HG02981 (cell line): ENCODE measurements around the gene GLT1D1.
A peak's percentile ranks its signal among the peaks of the same experiment; 100 is the strongest.

Experiments
- ATAC-seq: cut with Tn5 transposase; IDR thresholded peaks from one replicate; pipeline ENCODE4 v1.9.1; 2021; ENCODE audit warnings: mild to moderate bottlenecking, moderate library complexity; ENCODE audit not compliant: unreplicated experiment

Gene GLT1D1

DNA sequence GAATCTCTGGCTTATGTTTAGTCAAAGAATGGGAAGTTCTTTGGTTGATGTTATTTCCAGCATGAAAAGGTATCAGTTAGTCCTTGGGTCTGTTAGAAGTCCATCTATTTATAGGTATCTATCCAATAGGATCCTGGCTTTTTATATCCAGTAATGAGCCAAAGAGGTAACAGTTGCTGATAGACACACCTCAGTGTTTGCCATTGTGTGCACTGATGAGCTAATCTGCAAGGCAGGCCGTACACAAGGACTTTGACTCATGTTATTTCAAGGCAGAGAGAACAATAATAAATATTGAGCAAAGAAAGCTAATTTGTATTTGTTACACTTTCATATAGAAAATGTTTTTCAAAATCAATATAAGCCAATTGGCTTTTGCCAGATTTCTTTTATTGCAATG is 56.4 kb downstream of the GLT1D1 start:
- no peak for ATAC-seq

DNA sequence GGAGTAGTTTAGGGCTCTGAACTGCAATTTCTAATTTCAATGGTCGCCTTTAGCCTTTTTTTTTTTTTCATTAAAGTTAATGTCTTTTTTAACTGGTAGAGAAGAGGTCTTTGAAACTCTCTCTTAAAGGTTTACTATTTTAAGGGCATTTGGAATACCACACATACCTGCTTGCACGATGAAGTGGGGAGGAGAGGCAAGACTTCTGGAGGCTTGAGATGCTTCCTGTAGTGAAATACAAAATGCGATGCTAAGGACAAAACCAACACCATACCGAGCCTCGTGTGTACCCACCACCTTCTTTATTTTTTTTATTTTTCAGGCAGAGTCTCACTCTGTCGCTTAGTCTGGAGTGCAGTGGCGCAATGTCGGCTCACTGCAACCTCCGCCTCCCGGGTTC is 57.4 kb downstream of the GLT1D1 start:
- no peak for ATAC-seq

DNA sequence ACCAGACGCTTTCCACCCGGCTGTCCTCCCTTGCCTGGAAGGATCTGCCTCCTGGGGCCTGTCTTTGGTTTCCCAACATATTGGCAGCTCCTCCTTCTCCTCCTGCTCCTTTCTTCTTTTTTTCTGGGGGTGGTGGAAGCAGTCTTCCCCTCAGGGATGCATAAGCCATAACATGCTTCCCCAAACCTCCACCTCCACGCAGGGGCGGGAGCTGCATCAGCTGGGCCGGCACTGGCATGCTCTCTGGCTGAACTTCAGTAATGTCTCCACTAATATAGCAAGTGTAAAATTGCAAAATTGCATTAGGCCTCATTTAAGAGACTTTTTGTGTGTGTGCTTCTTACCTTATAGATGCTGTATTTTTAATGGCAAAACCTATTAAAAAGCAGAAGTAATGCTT is 58.6 kb downstream of the GLT1D1 start:
- ATAC-seq, result no peak

DNA sequence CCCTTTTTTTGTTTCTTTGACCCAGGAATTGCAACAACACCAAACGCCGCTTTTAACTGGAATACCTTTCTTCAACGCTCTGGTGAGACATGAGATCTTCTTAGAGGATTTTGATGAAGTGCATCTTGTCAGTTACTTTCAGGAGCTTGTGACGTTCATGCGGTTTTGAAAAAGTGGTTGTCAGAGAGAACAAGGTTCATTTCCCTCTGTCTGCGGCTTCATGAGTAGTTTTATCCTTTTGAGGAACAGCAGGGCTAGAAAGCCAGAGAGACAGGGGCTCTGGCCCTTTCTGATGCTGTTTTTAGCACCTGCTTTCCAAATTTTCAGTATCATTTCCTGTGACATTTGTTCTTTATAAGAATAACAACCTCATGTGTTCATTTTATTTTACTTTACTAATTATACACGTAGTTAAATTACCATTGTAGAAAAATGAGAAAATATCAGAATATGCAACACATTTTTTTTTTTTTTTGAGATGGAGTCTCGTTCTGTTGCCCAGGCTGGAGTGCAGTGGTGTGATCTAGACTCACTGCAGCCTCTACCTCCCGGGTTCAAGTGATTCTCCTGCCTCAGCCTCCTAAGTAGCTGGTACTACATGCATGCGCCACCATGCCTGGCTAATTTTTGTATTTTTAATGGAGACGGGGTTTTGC is 61.8 kb downstream of the GLT1D1 start:
- ATAC-seq, result peak; percentile 98

DNA sequence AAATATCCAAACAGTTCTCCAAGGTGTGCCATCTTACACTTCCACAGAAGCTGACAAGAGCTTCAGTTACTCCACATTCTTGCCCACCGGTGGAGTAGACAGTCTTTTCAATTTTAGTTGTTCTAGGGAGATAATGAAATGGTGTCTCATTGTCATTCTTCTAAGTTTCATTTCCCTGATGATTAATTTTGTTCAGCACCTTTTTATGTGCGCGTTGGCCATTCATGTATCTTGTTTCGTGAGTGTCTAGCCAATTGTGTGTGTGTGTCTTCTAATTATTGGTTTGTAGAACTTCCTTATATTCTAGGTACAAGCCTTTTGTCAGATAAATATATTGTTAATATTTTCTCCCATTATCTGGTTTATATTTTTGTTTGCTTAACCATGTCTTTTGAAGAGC is 63.1 kb downstream of the GLT1D1 start:
- no peak for ATAC-seq

DNA sequence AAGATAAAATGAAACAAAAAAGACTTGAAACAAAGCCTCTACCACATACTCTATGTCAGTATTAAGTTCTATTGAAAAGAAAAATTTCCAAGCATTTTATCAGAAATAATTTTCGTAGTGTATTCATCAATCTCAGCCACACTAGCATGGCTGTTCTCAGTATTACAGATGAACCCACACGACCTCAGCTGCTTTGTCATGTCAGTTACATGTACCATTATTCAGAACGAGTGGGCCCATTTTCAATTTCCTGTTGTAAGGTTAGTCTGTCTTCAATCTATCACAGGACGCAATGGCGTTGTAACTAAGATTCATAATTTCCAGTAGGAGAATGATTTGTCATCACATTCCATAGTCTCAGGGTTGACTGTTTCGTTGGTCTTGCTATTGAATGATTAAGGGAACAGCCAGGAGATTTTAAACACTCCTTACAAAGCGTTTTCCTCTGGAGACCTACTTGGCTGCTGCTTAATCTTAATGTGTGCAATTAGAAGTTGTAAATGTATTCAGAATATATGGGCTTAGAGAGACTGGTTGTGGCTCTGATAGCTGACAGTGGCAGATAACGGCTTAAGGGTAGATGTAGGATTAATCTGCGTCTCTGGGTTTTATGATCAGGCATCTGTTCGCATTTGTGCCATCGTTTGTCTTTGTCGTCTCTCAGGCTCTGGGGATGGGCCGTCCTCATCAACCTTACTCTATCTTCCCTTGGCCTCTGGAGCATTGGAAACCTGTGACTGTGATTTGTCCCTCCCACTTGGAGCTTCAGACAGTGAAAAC is 65.4 kb downstream of the GLT1D1 start:
- no peak for ATAC-seq

DNA sequence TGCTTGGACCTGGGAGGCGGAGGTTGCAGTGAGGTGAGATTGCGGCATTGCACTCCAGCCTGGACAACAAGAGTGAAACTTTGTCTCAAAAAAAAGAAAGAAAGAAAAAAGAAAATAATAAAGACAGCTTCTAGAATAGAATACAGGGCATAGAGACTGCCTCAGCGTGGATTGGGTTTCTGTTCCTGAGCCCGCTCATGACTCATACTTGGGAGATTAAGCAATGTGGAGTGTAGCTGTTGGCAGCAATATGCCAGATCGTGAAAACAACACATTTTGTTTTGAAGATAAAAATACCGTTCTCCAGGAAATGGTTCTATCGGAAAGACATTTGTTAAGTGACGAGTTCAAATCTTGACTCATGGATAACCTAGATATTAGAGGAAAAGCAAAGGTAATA is 67.2 kb downstream of the GLT1D1 start:
- ATAC-seq, result no peak

DNA sequence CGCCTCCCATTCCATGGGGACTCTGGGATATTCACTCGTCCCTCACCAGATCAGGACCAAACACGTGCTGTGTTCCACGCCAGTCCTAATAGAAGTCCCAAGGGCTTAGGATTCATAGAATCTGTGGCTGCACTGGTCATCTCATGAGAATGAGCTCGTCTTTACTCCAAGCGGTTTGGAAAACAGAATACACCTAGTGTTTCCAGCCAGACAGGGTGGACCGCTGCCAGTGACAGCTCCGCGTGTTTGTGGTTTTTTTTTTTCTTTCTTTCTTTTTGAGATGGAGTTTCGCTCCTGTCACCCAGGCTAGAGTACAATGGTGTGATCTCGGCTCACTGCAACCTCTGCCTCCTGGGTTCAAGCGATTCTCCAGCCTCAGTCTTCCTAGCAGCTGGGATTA is 75.1 kb downstream of the GLT1D1 start:
- ATAC-seq, result no peak

DNA sequence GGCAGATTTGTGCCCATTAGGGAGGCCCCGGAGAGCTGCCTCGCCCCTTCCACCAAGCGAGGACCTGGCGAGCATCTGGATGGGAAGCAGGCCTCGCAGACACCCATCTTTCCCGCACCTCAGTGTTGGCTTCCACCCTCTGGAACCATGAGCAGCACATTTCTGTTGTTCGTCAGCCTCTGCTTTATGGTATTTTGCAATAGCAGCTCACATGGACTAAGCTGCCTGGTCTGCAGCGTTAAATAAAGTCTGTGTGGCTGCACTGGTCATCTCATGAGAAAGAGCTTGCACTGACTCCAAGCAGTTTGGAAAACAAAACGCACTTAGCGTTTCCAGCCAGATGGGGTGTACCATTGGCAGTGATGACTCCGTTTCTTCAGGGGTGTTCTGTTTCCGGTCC is 75.8 kb downstream of the GLT1D1 start:
- ATAC-seq, result no peak

DNA sequence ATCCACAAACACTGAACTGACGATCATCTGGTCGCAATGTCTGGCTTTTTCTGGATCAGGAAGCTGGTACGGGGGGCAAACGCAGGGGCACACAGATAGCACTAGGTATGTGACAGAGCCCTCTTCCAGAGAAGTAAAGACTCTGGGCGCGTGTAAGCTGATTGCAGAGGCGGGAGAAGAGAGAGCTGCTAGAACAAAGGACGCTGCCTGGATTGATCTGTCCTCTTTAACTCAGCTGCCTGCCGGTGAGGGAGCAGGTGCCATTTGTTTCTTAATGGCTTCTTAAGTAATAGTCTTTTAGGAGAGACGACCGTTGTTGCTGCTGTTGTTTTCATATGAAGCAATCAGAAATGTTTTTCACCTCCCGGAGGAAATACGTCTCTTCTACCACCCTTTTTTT is 77.3 kb downstream of the GLT1D1 start:
- no peak for ATAC-seq

DNA sequence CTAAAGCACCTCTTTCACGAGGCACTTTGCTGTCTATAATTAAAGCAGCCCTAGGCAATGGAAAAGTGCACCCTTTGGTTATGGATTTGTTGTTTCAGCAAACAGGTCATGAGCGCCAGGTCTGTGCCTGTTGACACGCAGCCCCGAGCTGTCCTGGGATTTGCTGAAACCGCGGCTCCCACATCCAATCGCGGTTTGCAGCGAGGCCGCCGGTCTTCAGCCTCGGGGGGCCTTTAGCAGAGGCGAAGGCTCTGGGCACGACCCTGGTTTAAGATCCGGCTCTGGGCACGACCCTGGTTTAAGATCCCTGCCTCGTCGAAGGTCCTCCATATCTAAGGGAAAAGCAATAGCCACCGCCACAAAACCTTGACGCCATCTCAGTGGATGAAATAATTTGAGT is 79.2 kb downstream of the GLT1D1 start:
- ATAC-seq, result no peak

DNA sequence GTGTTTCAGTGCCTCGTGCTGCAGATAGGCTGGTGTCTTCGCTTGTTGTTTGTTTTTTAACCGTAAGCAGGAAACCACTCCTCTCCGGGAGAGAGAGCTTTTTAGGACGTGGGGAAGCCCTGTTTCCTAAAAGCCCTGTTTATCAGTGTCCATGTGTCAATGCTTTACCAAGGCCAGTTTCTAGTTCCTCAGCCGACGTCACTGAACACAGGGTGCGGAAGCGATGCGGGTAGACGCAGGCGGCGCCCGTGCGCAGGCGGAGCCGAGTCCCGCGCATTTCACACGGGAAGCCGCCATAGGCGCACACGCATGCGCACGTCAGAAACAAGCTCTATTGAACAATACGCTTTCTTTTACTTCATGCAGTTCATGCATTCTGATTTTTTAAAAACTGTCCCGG is 79.8 kb downstream of the GLT1D1 start:
- ATAC-seq, result no peak

DNA sequence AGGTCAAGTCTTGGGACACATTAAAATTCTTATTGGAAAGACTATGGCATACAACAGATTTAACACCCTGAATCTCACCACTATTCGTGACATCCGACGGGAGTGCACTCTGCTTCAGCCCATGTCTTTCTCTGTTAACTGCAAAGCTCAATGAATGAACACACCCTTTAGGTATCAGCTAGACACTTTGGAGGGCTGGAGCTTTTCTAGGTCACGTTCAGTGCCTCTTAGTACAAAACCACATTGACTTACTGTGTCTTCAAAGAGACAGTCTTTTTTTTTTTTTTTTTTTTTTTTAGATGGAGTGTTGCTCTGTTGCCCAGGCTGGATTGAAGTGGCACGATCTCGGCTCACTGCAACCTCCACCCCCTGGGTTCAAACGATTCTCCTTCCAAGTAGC is 80.6 kb downstream of the GLT1D1 start:
- ATAC-seq, result no peak

DNA sequence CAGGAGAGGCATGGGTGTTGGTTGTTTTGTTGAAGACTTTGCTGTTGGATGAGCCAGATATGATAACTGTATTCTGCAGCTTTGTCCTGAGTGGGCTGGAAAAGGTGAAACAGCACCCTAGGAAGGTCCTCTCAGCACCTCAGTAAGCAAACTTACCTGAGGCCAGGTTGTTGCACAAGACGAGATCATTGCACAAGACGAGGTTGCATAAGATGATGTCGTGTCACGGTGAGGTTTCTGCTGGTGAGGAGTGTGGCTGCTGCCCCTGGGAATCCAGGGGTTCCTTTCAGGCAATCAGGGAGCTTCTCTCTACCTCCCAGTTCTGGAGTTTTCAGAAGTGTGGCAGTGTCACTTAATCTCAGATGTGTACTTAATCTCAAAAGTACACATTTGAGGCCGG is 85.6 kb downstream of the GLT1D1 start:
- ATAC-seq, result no peak

DNA sequence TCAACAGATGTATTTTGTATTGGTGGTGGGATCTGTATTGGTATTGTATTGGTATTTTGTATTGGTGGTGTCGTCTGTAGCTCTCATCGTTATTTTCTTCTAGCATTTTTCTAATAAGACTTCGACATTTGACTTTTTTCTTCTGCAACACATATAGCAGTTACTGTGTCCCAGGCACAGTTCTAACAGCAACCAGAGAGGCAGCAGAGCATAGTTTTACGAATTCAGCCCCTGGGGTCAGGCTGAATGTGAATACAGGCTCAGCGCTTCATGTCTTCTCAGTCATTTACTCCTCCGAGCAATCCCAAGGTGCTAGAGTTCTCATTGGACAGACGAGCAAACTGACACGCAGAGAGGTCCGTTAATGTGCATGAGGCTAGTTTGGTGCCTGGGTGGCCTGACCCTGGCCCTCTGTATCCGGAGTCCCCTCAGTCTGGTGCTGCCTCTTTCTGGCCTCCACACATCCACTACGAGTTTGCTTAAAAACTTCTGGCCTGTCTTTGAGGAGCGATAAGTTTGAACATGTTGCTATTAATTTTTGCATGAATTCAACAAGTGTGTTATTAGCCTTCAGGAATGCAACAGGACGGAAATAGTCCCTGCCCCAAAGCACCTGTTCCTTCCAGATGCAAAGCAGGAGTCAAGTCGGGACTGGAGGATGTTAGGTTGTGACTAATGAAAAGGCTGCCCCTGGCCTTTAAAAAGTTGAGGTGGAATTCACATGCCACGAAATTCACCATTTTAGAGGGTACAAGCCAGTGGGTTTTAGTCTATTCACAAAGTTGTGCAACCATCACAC is 87.0 kb downstream of the GLT1D1 start:
- no peak for ATAC-seq

DNA sequence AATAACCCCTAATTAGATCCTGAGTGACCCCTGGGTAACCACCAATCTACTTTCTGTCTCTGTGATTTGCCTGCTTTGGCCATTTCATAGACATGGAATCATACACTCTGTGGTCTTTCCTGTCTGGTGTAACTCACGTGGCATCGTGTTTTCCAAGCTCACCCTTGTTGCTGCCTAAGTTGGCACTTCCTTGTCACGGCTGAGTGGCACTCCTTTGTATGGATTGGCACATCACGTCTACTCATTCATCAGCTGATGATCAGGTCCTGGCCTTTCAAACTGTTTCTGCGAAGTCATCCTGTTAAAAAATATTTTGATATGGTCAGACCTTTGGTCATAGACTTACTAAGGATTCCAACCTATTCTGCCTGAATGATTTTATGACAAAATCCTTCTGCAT is 87.7 kb downstream of the GLT1D1 start:
- ATAC-seq, result no peak

DNA sequence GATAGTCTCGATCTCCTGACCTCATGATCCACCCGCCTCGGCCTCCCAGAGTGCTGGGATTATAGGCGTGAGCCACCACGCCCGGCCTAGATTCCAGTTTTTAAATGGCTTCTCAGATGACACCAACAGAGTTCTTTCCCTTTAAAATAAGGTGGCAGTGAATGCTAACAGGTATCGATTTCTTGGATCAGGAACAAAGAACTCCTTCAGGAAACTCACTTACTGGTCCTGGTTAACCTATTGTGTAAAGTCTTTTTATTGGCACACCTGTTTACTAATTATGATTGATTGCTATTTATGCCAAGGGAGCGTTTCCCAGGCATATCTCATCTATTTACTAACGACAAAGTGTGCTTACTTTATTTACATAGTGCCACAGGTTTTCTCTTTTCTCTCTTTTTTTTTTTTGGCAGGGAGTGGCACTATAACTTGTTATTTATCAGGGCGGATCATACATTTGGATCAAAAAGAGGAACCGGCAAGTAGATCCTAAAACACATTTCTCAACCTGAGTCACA is 89.7 kb downstream of the GLT1D1 start:
- no peak for ATAC-seq

DNA sequence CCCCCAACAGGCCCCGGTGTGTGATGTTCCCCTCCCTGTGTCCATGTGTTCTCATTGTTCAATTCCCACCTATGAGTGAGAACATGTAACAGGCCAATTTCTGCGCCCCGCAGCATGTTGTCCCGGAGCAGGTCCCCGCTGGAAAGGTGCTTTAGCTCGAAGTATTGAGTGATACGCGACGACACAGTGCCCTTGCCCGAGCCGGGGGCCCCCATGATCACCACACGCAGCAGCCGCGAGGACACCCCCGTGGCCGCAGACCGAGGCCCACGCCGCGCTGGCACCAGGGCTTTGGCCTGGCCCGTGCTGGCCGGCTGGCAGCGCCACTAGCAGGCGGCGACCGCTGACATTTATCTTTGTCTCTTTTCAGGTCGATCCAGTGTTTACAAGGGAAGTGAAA is 91.7 kb downstream of the GLT1D1 start:
- ATAC-seq, result no peak

DNA sequence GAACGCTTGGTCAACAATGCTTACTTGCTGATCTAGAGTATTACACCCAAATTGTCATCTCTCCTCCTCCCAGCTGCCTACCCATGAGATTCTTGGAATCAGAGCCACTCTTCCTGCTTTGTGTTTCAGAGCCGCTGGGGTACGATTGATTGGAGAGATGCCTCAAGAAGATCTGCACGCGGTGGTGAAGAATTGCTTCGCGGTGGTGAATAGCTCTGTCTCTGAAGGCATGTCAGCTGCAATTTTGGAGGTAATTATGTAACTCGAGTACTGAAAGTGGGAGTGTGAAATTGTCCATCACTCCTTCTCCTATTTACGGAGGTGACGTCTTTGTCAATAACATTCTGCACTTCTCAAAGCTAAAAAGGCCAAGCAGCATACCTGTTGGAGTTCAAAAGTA is 93.9 kb downstream of the GLT1D1 start:
- no peak for ATAC-seq

DNA sequence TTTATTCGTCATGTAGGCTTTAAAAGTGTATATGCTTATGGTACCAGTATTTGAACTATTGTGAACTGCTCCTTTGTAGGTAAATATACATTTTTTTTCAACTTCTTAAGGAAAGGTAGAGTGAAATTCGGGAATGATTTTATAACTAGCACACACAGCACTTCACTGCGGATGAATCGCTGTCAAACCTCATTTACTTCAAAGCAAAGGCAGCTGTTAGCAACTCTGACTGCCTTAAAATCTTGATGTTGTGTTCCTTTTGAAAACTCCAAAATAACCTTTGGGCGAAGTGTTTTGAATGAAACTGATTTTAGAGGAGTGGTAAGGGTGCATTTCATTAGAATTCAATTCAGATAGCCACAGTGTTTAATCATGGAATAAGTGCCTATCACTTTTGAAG is 95.8 kb downstream of the GLT1D1 start:
- ATAC-seq, result no peak

DNA sequence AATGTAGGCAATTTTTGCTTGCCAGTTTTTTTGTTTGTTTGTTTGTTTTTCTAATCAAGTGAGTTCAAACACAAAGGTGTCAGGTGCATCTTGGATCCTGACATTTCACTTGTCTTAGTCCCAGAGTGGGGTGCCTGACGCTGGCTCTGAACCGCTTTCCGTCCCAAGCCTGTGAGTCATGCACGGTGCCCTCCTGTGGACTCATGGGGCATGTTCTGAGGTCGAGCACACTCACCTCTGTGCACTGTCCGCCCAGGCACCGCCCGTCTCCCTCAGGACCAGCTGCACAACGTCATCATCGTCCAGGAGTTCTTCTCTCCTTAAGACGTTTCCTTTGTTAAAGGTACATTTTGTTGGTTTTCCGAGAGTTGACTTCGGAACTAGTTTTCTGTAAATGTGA is 98.2 kb downstream of the GLT1D1 start:
- no peak for ATAC-seq

DNA sequence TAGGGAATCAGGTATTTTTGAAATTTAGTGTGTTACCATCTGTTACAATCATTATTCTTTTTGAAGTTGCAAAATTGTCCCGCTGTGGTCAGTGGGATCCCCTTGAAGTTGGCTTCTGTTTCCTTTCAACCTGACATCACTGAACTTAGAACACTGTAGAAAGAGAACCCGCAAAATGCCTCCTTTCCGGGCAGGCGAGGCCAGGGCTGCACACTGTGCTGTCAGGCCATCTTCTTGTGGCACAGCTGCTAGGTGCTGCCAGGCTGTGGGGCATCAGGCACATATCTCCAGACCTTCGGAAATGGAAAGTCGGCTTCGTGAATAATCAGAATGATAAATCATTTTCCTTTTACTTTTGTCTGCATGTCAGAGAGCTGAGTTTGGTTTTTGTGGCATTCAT is 103.5 kb downstream of the GLT1D1 start:
- ATAC-seq, result no peak
